ENCODE data around the gene OCA2. TPM values are rescaled to one million over a fixed set of nuclear protein-coding genes. Genes with fewer than 3 reads are reported as not detected.

The OCA2 gene
- total RNA-seq, 2 donors from 2014 or later: 0.10 to 0.82 TPM

DNA sequence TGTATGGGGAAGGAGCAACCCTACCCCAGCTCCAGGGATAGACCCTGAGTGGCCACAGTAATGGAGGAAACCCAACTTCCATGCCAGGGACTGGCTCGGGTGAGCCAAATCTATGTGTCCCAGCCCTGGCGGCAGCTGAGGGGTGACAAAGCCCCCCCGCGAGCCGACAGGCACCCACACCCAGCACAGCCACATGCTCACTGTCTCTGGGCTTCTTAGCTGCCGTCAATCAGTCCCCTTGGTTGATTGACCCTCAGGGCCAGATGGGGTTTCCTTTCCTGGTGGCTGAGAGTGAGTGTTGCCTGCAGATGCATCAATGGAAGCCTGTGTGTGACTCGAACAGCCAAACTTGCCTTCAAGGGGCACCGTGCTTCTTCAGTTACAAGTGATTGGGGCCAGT is 2.1 kb upstream of the OCA2 start:
- Histone ChIP-seq H3K36me3 (no peaks in the 10 kb centered on the region), H3K9me3 (no peaks in the 10 kb centered on the region), H3K4me1 (peaks cover 9% of the 10 kb centered on the region), H3K27me3 (peaks cover 34% of the 10 kb centered on the region), H3K9ac (ENCODE audit: low read depth in 2 of 2, low read length in 2 of 2) (no peak overlapping the region), H3K27ac (no peak overlapping the region), H3K4me3 (no peak overlapping the region)
- no peak for DNase-seq
- intact Hi-C loops (cut with DNase I): no loop called here
- TF ChIP-seq, protein P1, sequence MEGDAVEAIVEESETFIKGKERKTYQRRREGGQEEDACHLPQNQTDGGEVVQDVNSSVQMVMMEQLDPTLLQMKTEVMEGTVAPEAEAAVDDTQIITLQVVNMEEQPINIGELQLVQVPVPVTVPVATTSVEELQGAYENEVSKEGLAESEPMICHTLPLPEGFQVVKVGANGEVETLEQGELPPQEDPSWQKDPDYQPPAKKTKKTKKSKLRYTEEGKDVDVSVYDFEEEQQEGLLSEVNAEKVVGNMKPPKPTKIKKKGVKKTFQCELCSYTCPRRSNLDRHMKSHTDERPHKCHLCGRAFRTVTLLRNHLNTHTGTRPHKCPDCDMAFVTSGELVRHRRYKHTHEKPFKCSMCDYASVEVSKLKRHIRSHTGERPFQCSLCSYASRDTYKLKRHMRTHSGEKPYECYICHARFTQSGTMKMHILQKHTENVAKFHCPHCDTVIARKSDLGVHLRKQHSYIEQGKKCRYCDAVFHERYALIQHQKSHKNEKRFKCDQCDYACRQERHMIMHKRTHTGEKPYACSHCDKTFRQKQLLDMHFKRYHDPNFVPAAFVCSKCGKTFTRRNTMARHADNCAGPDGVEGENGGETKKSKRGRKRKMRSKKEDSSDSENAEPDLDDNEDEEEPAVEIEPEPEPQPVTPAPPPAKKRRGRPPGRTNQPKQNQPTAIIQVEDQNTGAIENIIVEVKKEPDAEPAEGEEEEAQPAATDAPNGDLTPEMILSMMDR (IDR thresholded peaks at IDR 0.05): no peak

DNA sequence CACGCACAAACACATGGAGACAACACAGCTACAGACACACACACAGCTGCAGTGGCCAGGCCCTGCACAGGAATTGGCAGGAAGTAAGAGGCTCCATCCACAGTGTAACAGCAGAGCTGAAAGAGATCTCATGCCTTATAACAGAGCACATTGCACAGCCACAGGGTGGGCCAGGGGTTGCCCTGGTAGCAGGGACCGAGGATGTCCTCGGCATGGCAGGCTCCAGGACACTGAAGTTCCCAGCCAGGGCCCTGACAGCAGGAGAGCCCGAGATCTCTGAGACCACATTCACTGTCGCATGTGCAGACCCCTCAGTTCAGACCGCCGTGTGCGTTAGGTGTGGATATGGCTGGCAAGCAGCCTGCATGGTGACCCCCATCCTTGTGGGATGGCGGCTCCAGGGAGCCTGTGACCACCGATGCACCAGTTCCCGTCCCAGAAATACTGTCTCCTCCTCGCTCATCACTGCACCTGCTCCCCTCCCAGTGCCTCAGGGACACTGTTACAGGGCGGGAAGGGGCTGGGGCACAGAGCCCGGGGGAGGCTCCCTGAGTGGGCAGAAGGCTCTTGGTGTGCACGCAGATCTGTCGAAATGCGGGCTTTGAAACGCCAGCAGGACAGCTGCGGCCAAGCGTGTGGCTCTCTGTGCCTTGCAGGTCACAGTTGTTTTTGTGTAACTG is 1.5 kb upstream of the OCA2 start:
- no peak overlapping the region for H3K4me3 ChIP-seq
- TF ChIP-seq, protein P1 (IDR thresholded peaks at IDR 0.05): no peak
- no peak overlapping the region for H3K9ac ChIP-seq (ENCODE audit: low read depth in 2 of 2, low read length in 2 of 2)
- H3K4me1 ChIP-seq: peaks cover 9% of the 10 kb centered on the region
- no peaks in the 10 kb centered on the region for H3K9me3 ChIP-seq
- DNase-seq: no peak
- H3K36me3 ChIP-seq: no peaks in the 10 kb centered on the region
- H3K27ac ChIP-seq: no peak overlapping the region
- intact Hi-C loops (cut with DNase I): no loop called here
- H3K27me3 ChIP-seq: peaks cover 33% of the 10 kb centered on the region

DNA sequence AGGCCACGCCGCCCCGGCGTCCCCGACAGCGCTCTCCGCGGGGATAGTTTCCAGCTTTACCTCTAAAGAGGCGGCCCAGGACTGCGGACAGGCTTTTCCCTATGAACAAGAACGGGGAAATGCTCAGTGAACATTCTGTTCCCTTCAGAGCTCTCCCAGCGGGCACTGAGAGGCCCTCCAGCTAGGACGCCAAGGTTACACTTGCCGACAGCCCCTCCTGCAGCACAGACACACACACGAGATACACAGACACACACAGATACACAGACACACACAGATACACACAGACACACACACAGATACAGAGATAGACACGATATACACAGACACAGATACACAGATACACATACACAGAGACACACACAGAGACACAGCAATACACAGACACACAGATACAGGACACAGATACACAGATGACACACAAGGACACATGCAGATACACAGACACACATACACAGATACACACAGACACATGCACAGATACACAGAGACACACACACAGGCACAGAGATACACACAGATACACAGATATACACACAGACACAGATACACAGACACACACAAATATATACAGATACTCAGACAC is 533 bp upstream of the OCA2 start:
- intact Hi-C loops (cut with DNase I): no loop called here
- Histone ChIP-seq H3K9ac (ENCODE audit: low read depth in 2 of 2, low read length in 2 of 2) (no peak overlapping the region), H3K27me3 (peaks cover 33% of the 10 kb centered on the region), H3K4me3 (no peak overlapping the region), H3K4me1 (peaks cover 9% of the 10 kb centered on the region), H3K36me3 (no peaks in the 10 kb centered on the region), H3K9me3 (no peaks in the 10 kb centered on the region), H3K27ac (no peak overlapping the region)
- DNase-seq: no peak
- TF ChIP-seq, protein P1 (IDR thresholded peaks at IDR 0.05): no peak

DNA sequence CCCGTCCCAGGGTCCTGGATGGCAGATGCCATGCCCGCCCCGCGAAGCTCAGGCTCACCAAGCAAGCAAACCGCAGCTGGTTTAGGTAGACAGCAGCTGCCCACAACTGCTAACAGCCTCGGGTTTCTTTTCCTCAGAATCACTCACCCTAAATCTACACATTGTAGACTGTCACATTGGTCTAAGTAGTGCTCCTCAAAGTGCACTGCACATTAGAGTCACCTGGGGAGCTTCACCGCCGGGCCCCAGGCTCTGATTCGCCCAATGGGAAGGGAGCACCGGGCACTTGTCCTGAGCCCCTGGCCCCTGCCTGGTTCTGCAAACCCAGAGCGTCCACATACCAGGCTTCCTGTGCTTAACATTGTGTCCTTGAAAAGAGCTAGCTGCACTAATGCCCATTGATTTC is 752 bp downstream of the OCA2 start:
- Histone ChIP-seq H3K4me1 (peaks cover 9% of the 10 kb centered on the region), H3K9ac (ENCODE audit: low read depth in 2 of 2, low read length in 2 of 2) (no peak overlapping the region), H3K4me3 (no peak overlapping the region), H3K9me3 (no peaks in the 10 kb centered on the region), H3K27ac (no peak overlapping the region), H3K36me3 (no peaks in the 10 kb centered on the region), H3K27me3 (peaks cover 33% of the 10 kb centered on the region)
- intact Hi-C loops (cut with DNase I): no loop called here
- TF ChIP-seq, protein P1 (IDR thresholded peaks at IDR 0.05): no peak
- no peak for DNase-seq

DNA sequence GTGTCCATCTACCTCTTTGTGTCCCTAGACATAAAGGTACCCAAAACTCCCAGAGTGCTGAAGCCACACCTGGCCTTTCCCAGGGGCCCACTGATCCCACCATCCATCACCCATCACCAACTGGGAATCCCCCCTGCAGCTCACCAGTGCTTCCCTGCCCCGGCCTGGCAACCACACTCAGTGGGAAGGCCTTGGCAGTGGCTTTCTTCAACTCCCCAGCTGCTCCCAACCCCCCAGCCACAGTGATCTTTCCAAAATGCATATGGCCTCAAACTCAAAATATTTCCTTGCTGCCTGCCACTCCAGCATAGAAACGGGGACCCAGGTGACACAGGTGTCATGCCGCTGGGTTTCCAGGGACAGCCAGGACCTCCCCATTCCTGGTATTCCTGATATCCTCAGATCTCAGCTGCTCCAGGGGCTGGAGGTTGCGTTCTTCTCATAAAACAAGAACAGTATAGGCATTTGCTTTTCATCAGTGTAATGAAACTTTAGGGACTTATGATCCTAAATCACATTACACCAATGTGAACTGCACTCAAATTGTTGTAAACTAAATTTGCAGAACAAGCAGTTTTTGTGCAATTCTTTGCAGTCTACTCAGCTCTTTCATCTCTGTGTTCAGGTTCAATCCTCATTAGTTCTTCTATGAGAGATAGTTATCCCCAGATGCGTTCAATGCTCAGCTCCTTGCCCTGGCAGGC is 1.3 kb downstream of the OCA2 start:
- TF ChIP-seq, protein P1 (IDR thresholded peaks at IDR 0.05): no peak
- no peaks in the 10 kb centered on the region for H3K36me3 ChIP-seq
- no peak overlapping the region for H3K27ac ChIP-seq
- H3K9me3 ChIP-seq: no peaks in the 10 kb centered on the region
- no peak overlapping the region for H3K4me3 ChIP-seq
- peaks cover 9% of the 10 kb centered on the region for H3K4me1 ChIP-seq
- no peak overlapping the region for H3K9ac ChIP-seq (ENCODE audit: low read depth in 2 of 2, low read length in 2 of 2)
- peaks cover 33% of the 10 kb centered on the region for H3K27me3 ChIP-seq
- no peak for DNase-seq
- intact Hi-C loops (cut with DNase I): no loop called here

Measured in colonic mucosa (tissue), 4 donors.